Transverse colon (tissue), 4 donors: Measurements from ENCODE around the gene CEP95.

Source experiments
- CTCF ChIP-seq, 5 experiments: fragments of 200-600 bp in 3 of 5; fragments of 450-650 bp in 2 of 5; sonication (generic) in 3 of 5; IDR thresholded peaks; 1 replicate in 2 of 5; 2 replicates in 3 of 5; pipeline ENCODE4 v1.5.1; 2016 to 2017; ENCODE audit warnings: antibody characterized with exemption in 5 of 5, inconsistent platforms in 3 of 5, mild to moderate bottlenecking in 2 of 5, moderate library complexity in 1 of 5
- EP300 ChIP-seq: sonication (generic); formaldehyde crosslinking; IDR thresholded peaks from one replicate; pipeline ENCODE4 v1.6.1; 2017; ENCODE audit warnings: antibody characterized with exemption, low read depth
- POLR2A ChIP-seq: fragments of 450-650 bp; IDR thresholded peaks from one replicate; pipeline ENCODE4 v1.6.1; 2016; ENCODE audit warnings: antibody characterized with exemption, mild to moderate bottlenecking, moderate library complexity
- POLR2AphosphoS5 ChIP-seq, 3 donors: sonication (generic); formaldehyde crosslinking; IDR thresholded peaks; one replicate each; pipeline ENCODE4 v1.6.1; 2016; ENCODE audit warnings: antibody characterized with exemption in 3 of 3

- TF ChIP-seq CTCF (IDR thresholded peaks at IDR 0.05) (no peak), POLR2A (no peak), EP300 (no peak), POLR2AphosphoS5 (IDR thresholded peaks at IDR 0.05) (no peak)
Measured at GRCh38 chr17:64555281-64555680, 48.5 kb downstream of the CEP95 start.
